HL-60 (cell line): ENCODE results near the gene DAGLA.

ENCODE experiments used
- POLR2AphosphoS5 ChIP-seq: IDR thresholded peaks from 2 replicates; pipeline ENCODE4 v1.6.1; 2012; ENCODE audit warnings: low read depth
- SPI1 ChIP-seq: IDR thresholded peaks from 2 replicates; pipeline ENCODE4 v1.6.1; 2012; ENCODE audit warnings: low read depth, mild to moderate bottlenecking, borderline replicate concordance
- TF ChIP-seq, protein P1 (sequence below): IDR thresholded peaks from one replicate; pipeline ENCODE4 v1.5.1; 2011; ENCODE audit warnings: low read length, control low read depth, inconsistent platforms; ENCODE audit not compliant: insufficient read depth
- TF ChIP-seq, protein P2 (sequence below): IDR thresholded peaks from 2 replicates; pipeline ENCODE4 v1.6.1; 2012; ENCODE audit warnings: low read depth; ENCODE audit not compliant: insufficient replicate concordance

DNA sequence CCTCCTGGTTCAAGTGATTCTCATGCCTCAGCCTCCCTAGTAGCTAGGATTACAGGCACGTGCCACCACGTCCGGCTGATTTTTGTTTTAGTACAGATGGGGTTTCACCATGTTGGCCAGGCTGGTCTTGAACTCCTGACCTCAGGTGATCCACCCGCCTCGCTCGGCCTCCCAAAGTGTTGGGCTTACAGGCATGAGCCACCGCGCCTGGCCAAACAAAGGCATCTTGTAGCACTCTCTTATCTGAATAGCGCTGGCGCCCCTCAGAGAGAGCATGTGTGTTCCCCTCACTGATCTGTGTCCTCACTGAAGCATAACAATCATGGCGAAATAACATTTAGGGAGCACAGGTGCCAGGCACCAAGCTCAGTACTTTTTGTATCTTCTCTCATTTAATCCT is 7.2 kb downstream of the DAGLA start:
- TF ChIP-seq, protein P1, sequence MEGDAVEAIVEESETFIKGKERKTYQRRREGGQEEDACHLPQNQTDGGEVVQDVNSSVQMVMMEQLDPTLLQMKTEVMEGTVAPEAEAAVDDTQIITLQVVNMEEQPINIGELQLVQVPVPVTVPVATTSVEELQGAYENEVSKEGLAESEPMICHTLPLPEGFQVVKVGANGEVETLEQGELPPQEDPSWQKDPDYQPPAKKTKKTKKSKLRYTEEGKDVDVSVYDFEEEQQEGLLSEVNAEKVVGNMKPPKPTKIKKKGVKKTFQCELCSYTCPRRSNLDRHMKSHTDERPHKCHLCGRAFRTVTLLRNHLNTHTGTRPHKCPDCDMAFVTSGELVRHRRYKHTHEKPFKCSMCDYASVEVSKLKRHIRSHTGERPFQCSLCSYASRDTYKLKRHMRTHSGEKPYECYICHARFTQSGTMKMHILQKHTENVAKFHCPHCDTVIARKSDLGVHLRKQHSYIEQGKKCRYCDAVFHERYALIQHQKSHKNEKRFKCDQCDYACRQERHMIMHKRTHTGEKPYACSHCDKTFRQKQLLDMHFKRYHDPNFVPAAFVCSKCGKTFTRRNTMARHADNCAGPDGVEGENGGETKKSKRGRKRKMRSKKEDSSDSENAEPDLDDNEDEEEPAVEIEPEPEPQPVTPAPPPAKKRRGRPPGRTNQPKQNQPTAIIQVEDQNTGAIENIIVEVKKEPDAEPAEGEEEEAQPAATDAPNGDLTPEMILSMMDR: no peak
- TF ChIP-seq, protein P2, sequence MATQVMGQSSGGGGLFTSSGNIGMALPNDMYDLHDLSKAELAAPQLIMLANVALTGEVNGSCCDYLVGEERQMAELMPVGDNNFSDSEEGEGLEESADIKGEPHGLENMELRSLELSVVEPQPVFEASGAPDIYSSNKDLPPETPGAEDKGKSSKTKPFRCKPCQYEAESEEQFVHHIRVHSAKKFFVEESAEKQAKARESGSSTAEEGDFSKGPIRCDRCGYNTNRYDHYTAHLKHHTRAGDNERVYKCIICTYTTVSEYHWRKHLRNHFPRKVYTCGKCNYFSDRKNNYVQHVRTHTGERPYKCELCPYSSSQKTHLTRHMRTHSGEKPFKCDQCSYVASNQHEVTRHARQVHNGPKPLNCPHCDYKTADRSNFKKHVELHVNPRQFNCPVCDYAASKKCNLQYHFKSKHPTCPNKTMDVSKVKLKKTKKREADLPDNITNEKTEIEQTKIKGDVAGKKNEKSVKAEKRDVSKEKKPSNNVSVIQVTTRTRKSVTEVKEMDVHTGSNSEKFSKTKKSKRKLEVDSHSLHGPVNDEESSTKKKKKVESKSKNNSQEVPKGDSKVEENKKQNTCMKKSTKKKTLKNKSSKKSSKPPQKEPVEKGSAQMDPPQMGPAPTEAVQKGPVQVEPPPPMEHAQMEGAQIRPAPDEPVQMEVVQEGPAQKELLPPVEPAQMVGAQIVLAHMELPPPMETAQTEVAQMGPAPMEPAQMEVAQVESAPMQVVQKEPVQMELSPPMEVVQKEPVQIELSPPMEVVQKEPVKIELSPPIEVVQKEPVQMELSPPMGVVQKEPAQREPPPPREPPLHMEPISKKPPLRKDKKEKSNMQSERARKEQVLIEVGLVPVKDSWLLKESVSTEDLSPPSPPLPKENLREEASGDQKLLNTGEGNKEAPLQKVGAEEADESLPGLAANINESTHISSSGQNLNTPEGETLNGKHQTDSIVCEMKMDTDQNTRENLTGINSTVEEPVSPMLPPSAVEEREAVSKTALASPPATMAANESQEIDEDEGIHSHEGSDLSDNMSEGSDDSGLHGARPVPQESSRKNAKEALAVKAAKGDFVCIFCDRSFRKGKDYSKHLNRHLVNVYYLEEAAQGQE: no peak
- no peak for TF ChIP-seq SPI1
- no peak for TF ChIP-seq POLR2AphosphoS5
